Measurements from ENCODE around the gene SRD5A3. TPM values are rescaled to one million over a fixed set of nuclear protein-coding genes. Genes with fewer than 3 reads are reported as not detected.

The SRD5A3 gene
- total RNA-seq, 1 donor = 13.0 TPM

DNA sequence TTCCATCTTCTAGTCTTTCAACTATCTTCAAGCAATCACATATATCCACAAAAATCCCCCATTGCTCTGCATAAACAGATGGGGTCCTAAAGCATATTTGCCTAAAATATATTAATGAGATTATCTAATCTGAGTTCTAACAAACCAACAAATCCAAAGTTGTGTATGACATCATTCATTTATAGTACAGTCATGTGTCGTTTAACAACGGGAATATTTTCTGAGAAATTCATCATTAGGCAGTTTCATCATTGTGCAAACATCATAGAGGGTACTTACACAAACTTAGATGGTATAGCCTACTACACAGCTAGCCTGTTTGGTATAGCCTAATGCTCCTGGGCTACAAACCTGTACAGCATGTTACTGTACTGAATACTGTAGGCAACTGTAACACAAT is 38.0 kb upstream of the SRD5A3 start:
- Histone ChIP-seq H4K20me1 (ENCODE audit: insufficient read depth, low read length) (no peaks in the 10 kb centered on the region), H3K79me2 (ENCODE audit: insufficient read depth, low read length) (no peaks in the 10 kb centered on the region), H3K27ac (ENCODE audit: low read depth, low read length) (no peak overlapping the region), H2AFZ (ENCODE audit: low read length) (no peak overlapping the region), H3K27me3 (ENCODE audit: insufficient read depth, low read length) (no peaks in the 10 kb centered on the region), H3K36me3 (ENCODE audit: insufficient read depth, low read length) (no peaks in the 10 kb centered on the region), H3K4me3 (ENCODE audit: insufficient read depth, low read length) (no peak overlapping the region), H3K4me1 (ENCODE audit: insufficient read depth, low read length) (peaks cover 6% of the 10 kb centered on the region), H3K9me3 (ENCODE audit: low read depth, low read length) (no peaks in the 10 kb centered on the region), H3K4me2 (ENCODE audit: insufficient read depth, low read length) (no peak overlapping the region)
- TF ChIP-seq, protein P1, sequence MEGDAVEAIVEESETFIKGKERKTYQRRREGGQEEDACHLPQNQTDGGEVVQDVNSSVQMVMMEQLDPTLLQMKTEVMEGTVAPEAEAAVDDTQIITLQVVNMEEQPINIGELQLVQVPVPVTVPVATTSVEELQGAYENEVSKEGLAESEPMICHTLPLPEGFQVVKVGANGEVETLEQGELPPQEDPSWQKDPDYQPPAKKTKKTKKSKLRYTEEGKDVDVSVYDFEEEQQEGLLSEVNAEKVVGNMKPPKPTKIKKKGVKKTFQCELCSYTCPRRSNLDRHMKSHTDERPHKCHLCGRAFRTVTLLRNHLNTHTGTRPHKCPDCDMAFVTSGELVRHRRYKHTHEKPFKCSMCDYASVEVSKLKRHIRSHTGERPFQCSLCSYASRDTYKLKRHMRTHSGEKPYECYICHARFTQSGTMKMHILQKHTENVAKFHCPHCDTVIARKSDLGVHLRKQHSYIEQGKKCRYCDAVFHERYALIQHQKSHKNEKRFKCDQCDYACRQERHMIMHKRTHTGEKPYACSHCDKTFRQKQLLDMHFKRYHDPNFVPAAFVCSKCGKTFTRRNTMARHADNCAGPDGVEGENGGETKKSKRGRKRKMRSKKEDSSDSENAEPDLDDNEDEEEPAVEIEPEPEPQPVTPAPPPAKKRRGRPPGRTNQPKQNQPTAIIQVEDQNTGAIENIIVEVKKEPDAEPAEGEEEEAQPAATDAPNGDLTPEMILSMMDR (IDR thresholded peaks at IDR 0.05; ENCODE audit: extremely low read depth, low read depth, low read length) = no peak
- DNase-seq (ENCODE audit: insufficient read length, low spot score, missing footprints) = no peak

DNA sequence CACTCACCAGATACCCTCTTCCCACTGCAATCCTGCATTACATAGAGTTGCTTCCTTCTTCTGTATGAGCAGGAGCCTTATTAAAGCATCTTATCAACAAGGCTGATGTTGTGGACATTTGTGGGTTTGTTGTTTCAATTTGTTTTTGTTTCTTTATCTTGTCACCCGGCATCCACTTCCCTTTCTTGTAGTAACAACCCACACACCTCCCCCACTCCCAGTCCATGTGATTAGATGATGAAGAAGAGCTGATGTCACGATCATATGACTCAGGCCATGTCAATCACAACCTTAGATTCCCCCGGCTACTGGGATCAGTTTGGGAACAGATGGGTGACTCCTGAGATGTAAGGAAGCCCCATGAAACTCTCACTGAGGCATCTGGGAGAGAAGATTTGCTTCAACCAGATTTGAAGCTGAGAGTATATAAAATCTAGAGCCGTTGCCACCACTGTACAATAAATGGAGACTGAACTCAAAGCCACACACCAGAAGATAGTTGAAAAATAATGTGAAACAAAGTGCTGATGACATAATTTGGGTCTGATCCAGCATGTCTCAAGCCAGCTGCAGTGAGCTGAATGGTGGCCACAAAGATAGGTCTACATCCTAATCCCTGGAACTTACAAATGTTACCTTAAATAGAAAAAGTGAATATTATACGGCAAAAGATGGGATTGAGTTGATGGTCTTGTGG is 34.1 kb upstream of the SRD5A3 start:
- no peak overlapping the region for H3K4me3 ChIP-seq (ENCODE audit: insufficient read depth, low read length)
- no peaks in the 10 kb centered on the region for H3K4me1 ChIP-seq (ENCODE audit: insufficient read depth, low read length)
- peaks cover 3% of the 10 kb centered on the region for H3K27me3 ChIP-seq (ENCODE audit: insufficient read depth, low read length)
- no peak overlapping the region for H2AFZ ChIP-seq (ENCODE audit: low read length)
- DNase-seq (ENCODE audit: insufficient read length, low spot score, missing footprints) = no peak
- no peaks in the 10 kb centered on the region for H3K79me2 ChIP-seq (ENCODE audit: insufficient read depth, low read length)
- no peaks in the 10 kb centered on the region for H3K36me3 ChIP-seq (ENCODE audit: insufficient read depth, low read length)
- no peaks in the 10 kb centered on the region for H3K9me3 ChIP-seq (ENCODE audit: low read depth, low read length)
- H3K27ac ChIP-seq (ENCODE audit: low read depth, low read length) = no peak overlapping the region
- H3K4me2 ChIP-seq (ENCODE audit: insufficient read depth, low read length) = no peak overlapping the region
- TF ChIP-seq, protein P1 (IDR thresholded peaks at IDR 0.05; ENCODE audit: extremely low read depth, low read depth, low read length) = no peak
- no peaks in the 10 kb centered on the region for H4K20me1 ChIP-seq (ENCODE audit: insufficient read depth, low read length)

DNA sequence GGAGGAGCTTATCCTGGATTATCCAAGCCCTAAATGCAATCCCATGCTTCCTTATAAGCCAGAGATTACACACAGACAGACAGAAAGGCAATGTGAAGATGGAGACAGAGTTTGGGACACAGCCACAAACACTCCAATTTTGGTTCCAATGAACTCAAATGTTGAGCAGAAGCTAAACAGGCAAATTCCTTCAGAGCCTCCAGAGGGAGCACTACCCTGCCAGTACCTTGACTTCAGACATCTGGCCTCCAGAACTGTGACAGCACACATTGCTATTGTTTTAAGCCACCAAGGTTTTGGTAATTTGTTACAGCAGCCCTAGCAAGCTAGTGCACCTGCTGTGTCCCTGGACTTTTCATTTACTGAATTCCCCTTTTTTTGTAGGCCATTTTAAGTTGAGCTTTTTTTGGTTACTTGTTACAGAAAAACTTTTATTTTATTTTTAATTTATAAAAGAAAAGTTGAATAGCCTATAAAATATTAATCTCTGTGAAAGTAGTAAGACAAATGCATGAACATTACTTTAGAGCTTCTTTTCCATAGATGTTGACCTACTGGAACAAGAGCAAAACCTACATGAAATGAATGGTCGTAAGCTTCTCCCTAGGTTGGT is 33.4 kb upstream of the SRD5A3 start:
- Histone ChIP-seq H3K27me3 (ENCODE audit: insufficient read depth, low read length) (peaks cover 3% of the 10 kb centered on the region), H3K4me1 (ENCODE audit: insufficient read depth, low read length) (no peaks in the 10 kb centered on the region), H3K9me3 (ENCODE audit: low read depth, low read length) (no peaks in the 10 kb centered on the region), H2AFZ (ENCODE audit: low read length) (no peak overlapping the region), H3K79me2 (ENCODE audit: insufficient read depth, low read length) (no peaks in the 10 kb centered on the region), H3K36me3 (ENCODE audit: insufficient read depth, low read length) (no peaks in the 10 kb centered on the region), H4K20me1 (ENCODE audit: insufficient read depth, low read length) (no peaks in the 10 kb centered on the region), H3K4me3 (ENCODE audit: insufficient read depth, low read length) (no peak overlapping the region), H3K4me2 (ENCODE audit: insufficient read depth, low read length) (no peak overlapping the region), H3K27ac (ENCODE audit: low read depth, low read length) (no peak overlapping the region)
- TF ChIP-seq, protein P1 (IDR thresholded peaks at IDR 0.05; ENCODE audit: extremely low read depth, low read depth, low read length) = peak; percentile 80
- no peak for DNase-seq (ENCODE audit: insufficient read length, low spot score, missing footprints)

DNA sequence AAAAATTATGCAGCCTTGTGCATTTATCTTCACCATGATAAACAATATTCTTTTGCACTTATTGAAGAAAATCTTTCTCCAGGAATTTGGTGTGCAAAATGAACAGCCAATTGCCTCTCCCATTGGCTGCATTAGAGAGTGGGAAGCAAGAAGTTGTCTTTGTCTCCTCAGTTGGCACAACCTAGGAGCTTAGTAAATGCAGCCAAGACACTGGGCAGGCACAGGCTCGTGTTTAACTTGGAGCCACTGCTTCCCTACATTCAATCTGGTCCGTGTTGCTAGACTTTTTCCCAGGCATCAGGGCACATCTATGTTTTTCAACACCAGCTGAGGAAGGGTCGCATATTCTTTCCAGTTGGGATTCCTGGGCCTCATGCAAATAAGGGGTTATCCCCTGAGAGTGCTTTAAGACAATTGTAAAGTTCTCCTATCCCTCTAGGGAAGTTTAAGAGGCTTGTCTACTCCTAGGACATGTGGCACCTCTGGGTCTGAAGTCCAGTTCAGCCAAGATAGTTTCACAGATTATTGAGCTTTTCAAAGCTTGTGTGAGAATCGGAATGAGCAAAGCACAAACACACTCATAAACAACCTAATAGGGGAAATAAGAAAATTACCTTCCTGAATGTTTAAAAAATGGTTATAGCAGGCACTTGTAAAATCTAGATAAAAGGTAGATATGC is 31.8 kb upstream of the SRD5A3 start:
- no peak overlapping the region for H3K27ac ChIP-seq (ENCODE audit: low read depth, low read length)
- no peaks in the 10 kb centered on the region for H4K20me1 ChIP-seq (ENCODE audit: insufficient read depth, low read length)
- peaks cover 4% of the 10 kb centered on the region for H3K27me3 ChIP-seq (ENCODE audit: insufficient read depth, low read length)
- TF ChIP-seq, protein P1 (IDR thresholded peaks at IDR 0.05; ENCODE audit: extremely low read depth, low read depth, low read length) = no peak
- H3K79me2 ChIP-seq (ENCODE audit: insufficient read depth, low read length) = no peaks in the 10 kb centered on the region
- H3K4me3 ChIP-seq (ENCODE audit: insufficient read depth, low read length) = no peak overlapping the region
- no peaks in the 10 kb centered on the region for H3K4me1 ChIP-seq (ENCODE audit: insufficient read depth, low read length)
- H3K36me3 ChIP-seq (ENCODE audit: insufficient read depth, low read length) = no peaks in the 10 kb centered on the region
- H3K4me2 ChIP-seq (ENCODE audit: insufficient read depth, low read length) = no peak overlapping the region
- no peaks in the 10 kb centered on the region for H3K9me3 ChIP-seq (ENCODE audit: low read depth, low read length)
- no peak overlapping the region for H2AFZ ChIP-seq (ENCODE audit: low read length)
- no peak for DNase-seq (ENCODE audit: insufficient read length, low spot score, missing footprints)

Data from osteoblast (primary cell).